HEK293 (cell line): ENCODE measurements around the gene BACH2.

Source experiments
- CTCF ChIP-seq: fragments of 450-650 bp; formaldehyde crosslinking; IDR thresholded peaks from 2 replicates; pipeline ENCODE4 v1.5.1; 2016; ENCODE audit warnings: missing biosample characterization, missing genetic modification characterization
- GLI2 ChIP-seq: fragments of 450-650 bp; formaldehyde crosslinking; IDR thresholded peaks from 2 replicates; pipeline ENCODE4; 2017; ENCODE audit warnings: missing biosample characterization, missing genetic modification characterization, low read depth, borderline replicate concordance
- HOXC10 ChIP-seq: sonication (generic); formaldehyde crosslinking; IDR thresholded peaks from 2 replicates; pipeline ENCODE4 v1.8.1; 2023; ENCODE audit warnings: mild to moderate bottlenecking, missing genetic modification reagents
- REST ChIP-seq: fragments of 450-650 bp; formaldehyde crosslinking; IDR thresholded peaks from 2 replicates; pipeline ENCODE4 v1.5.1; 2016; ENCODE audit warnings: missing biosample characterization, missing genetic modification characterization
- SP3 ChIP-seq: fragments of 450-650 bp; formaldehyde crosslinking; IDR thresholded peaks from 2 replicates; pipeline ENCODE4 v1.5.1; 2016; ENCODE audit warnings: missing biosample characterization, missing genetic modification characterization
- TCF7L2 ChIP-seq: IDR thresholded peaks from 2 replicates; pipeline ENCODE4 v1.6.1; 2011; ENCODE audit warnings: low read depth, mild to moderate bottlenecking, inconsistent platforms, low read length, moderate library complexity, borderline replicate concordance
- YY1 ChIP-seq: fragments of 450-650 bp; formaldehyde crosslinking; IDR thresholded peaks from 2 replicates; pipeline ENCODE4 v1.5.1; 2018; ENCODE audit warnings: missing biosample characterization, missing genetic modification characterization
- ZBTB20 ChIP-seq: fragments of 450-650 bp; formaldehyde crosslinking; IDR thresholded peaks from 2 replicates; pipeline ENCODE4 v1.5.1; 2016; ENCODE audit warnings: missing biosample characterization, missing genetic modification characterization
- ZNF121 ChIP-seq: fragments of 450-650 bp; formaldehyde crosslinking; IDR thresholded peaks from 2 replicates; pipeline ENCODE4 v1.5.1; 2016; ENCODE audit warnings: missing biosample characterization, missing genetic modification characterization
- ZNF132 ChIP-seq: fragments of 450-650 bp; formaldehyde crosslinking; IDR thresholded peaks from 2 replicates; pipeline ENCODE4 v1.5.1; 2017; ENCODE audit warnings: missing biosample characterization, missing genetic modification characterization, borderline replicate concordance
- ZNF324 ChIP-seq: fragments of 450-650 bp; formaldehyde crosslinking; IDR thresholded peaks from 2 replicates; pipeline ENCODE4 v1.5.1; 2016; ENCODE audit warnings: missing biosample characterization, missing genetic modification characterization
- ZNF670 ChIP-seq: fragments of 450-650 bp; formaldehyde crosslinking; IDR thresholded peaks from 2 replicates; pipeline ENCODE4 v1.5.1; 2016; ENCODE audit warnings: missing biosample characterization, missing genetic modification characterization, low read depth
- TF ChIP-seq, protein P1 (sequence below): fragments of 450-650 bp; formaldehyde crosslinking; IDR thresholded peaks from 2 replicates; pipeline ENCODE4 v1.5.1; 2016; ENCODE audit warnings: missing biosample characterization, missing genetic modification characterization
- TF ChIP-seq, protein P2 (sequence below): fragments of 450-650 bp; formaldehyde crosslinking; IDR thresholded peaks from 2 replicates; pipeline ENCODE4 v1.5.1; 2016; ENCODE audit warnings: missing biosample characterization, missing genetic modification characterization

- TF ChIP-seq REST (tag by site-specific recombination) (0 out of 2 replicates have a peak, but pooled peaks have one; percentile 37), SP3 (no peak; the same call in 1 of the 2 replicates), YY1 (tag by site-specific recombination) (peak; percentile 38; the same call in 1 of the 2 replicates), CTCF (tag by site-specific recombination) (no peak), ZBTB20 (tag by site-specific recombination) (peak; percentile 66), HOXC10 (CRISPR knock-in tag) (no peak), ZNF132 (tag by site-specific recombination) (no peak), TCF7L2 (no peak), GLI2 (tag by site-specific recombination) (no peak; the same call in 1 of the 2 replicates), ZNF121 (tag by site-specific recombination) (no peak), ZNF670 (tag by site-specific recombination) (no peak), ZNF324 (tag by site-specific recombination) (peak; percentile 85)
- TF ChIP-seq, protein P1, sequence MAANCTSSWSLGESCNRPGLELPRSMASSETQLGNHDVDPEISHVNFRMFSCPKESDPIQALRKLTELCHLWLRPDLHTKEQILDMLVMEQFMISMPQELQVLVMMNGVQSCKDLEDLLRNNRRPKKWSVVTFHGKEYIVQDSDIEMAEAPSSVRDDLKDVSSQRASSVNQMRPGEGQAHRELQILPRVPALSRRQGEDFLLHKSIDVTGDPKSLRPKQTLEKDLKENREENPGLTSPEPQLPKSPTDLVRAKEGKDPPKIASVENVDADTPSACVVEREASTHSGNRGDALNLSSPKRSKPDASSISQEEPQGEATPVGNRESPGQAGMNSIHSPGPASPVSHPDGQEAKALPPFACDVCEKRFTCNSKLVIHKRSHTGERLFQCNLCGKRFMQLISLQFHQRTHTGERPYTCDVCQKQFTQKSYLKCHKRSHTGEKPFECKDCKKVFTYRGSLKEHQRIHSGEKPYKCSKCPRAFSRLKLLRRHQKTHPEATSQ (tag by site-specific recombination): no peak
- TF ChIP-seq, protein P2, sequence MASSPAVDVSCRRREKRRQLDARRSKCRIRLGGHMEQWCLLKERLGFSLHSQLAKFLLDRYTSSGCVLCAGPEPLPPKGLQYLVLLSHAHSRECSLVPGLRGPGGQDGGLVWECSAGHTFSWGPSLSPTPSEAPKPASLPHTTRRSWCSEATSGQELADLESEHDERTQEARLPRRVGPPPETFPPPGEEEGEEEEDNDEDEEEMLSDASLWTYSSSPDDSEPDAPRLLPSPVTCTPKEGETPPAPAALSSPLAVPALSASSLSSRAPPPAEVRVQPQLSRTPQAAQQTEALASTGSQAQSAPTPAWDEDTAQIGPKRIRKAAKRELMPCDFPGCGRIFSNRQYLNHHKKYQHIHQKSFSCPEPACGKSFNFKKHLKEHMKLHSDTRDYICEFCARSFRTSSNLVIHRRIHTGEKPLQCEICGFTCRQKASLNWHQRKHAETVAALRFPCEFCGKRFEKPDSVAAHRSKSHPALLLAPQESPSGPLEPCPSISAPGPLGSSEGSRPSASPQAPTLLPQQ (tag by site-specific recombination): peak; percentile 84
Measured at GRCh38 chr6:90219209-90219985, 77.2 kb downstream of the BACH2 start.
